IMR-90 (cell line): ENCODE measurements around the gene APCDD1L. TPM values are rescaled to one million over a fixed set of nuclear protein-coding genes. Genes with fewer than 3 reads are reported as not detected.

Experiments
- ATAC-seq: fragments of 200-7000 bp; cut with Tn5 transposase; 2 replicates; pipeline ENCODE4 v1.9.1; 2020; ENCODE audit warnings: low read depth, mild to moderate bottlenecking, moderate library complexity
- BruUV-seq: library from RNA; stranded (reverse); fragments of 400-500 nt; replicated peaks from 2 replicates; lab custom pipeline; 2021; lab: Mats Ljungman, UMichigan
- CTCF ChIA-PET: fragments of 300-600 bp; formaldehyde crosslinking; extraction: SDS; loops from one replicate; lab custom pipeline; 2021; ENCODE audit warnings: antibody characterized with exemption; lab: Yijun Ruan, JAX
- POLR2A ChIA-PET: fragments of 300-600 bp; sonication (Branson Sonifier 250); formaldehyde crosslinking; loops from one replicate; lab custom pipeline; 2022; ENCODE audit warnings: antibody characterized with exemption; ENCODE audit not compliant: unreplicated experiment; lab: Charles Lee
- DNase-seq: peaks from one replicate; pipeline ENCODE4 v3.0.0; 2013
- H2AFZ ChIP-seq: replicated peaks from 2 replicates; pipeline ENCODE3; 2013; ENCODE audit warnings: low read length, mild to moderate bottlenecking; ENCODE audit not compliant: poor library complexity
- H2AK5ac ChIP-seq: 2 replicates; pipeline ENCODE4 v1.6.1; 2013; ENCODE audit warnings: low read depth, low read length, inconsistent platforms
- H2AK9ac ChIP-seq: replicated peaks from 2 replicates; pipeline ENCODE3; 2013; ENCODE audit warnings: mild to moderate bottlenecking, low read depth, low read length, moderate library complexity; ENCODE audit not compliant: poor library complexity
- H2BK120ac ChIP-seq: 2 replicates; pipeline ENCODE4 v1.6.1; 2013; ENCODE audit warnings: low read depth, low read length, inconsistent platforms
- H2BK15ac ChIP-seq: 3 replicates; pipeline ENCODE4 v1.6.1; 2013; ENCODE audit warnings: low read depth, low read length, inconsistent platforms
- H2BK20ac ChIP-seq: 2 replicates; pipeline ENCODE4 v1.6.1; 2013; ENCODE audit warnings: low read depth, mild to moderate bottlenecking, inconsistent platforms, low read length, moderate library complexity
- H2BK5ac ChIP-seq: 2 replicates; pipeline ENCODE4 v1.6.1; 2013; ENCODE audit warnings: mild to moderate bottlenecking, low read depth, low read length, inconsistent platforms; ENCODE audit not compliant: poor library complexity, severe bottlenecking
- H3K14ac ChIP-seq: replicated peaks from 2 replicates; pipeline ENCODE4 v1.6.1; 2013; ENCODE audit warnings: low read depth, low read length, inconsistent platforms
- H3K18ac ChIP-seq: 2 replicates; pipeline ENCODE4 v1.6.1; 2013; ENCODE audit warnings: low read depth, low read length, control low read depth
- H3K23ac ChIP-seq: 2 replicates; pipeline ENCODE4 v1.6.1; 2013; ENCODE audit warnings: low read depth, low read length, inconsistent platforms
- H3K27ac ChIP-seq: 2 replicates; pipeline ENCODE4 v1.5.1; 2013; ENCODE audit warnings: mild to moderate bottlenecking, control low read depth, low read length; ENCODE audit not compliant: insufficient read depth
- H3K27me3 ChIP-seq: 2 replicates; pipeline ENCODE4 v1.6.1; 2013; ENCODE audit warnings: low read length; ENCODE audit not compliant: control insufficient read depth, insufficient read depth
- H3K36me3 ChIP-seq: 2 replicates; pipeline ENCODE4 v1.6.1; 2013; ENCODE audit warnings: low read length, mixed read lengths; ENCODE audit not compliant: control insufficient read depth, insufficient read depth
- H3K4ac ChIP-seq: 2 replicates; pipeline ENCODE4 v1.6.1; 2013; ENCODE audit warnings: low read depth, low read length, inconsistent platforms
- H3K4me1 ChIP-seq: 2 replicates; pipeline ENCODE4 v1.6.1; 2013; ENCODE audit warnings: low read length, mixed read lengths; ENCODE audit not compliant: control insufficient read depth, insufficient read depth
- H3K4me2 ChIP-seq: 2 replicates; pipeline ENCODE4 v1.6.1; 2013; ENCODE audit warnings: low read depth, mild to moderate bottlenecking, control low read depth, low read length, moderate library complexity
- H3K4me3 ChIP-seq: 2 replicates; pipeline ENCODE4 v1.5.1; 2013; ENCODE audit warnings: low read depth, mild to moderate bottlenecking, control low read depth, low read length, moderate library complexity; ENCODE audit not compliant: insufficient read depth
- H3K56ac ChIP-seq: 2 replicates; pipeline ENCODE4 v1.6.1; 2013; ENCODE audit warnings: low read length, inconsistent platforms; ENCODE audit not compliant: insufficient read depth; ENCODE audit errors: extremely low read depth
- H3K79me1 ChIP-seq, 2 experiments: 2 replicates each; pipeline ENCODE4 v1.6.1; 2013; ENCODE audit warnings: low read length in 2 of 2, inconsistent platforms in 1 of 2, low read depth in 1 of 2
- H3K9ac ChIP-seq: 2 replicates; pipeline ENCODE4 v1.6.1; 2013; ENCODE audit warnings: low read depth, low read length, control low read depth
- H3K9me1 ChIP-seq: 2 replicates; pipeline ENCODE4 v1.6.1; 2013; ENCODE audit warnings: low read length, inconsistent platforms; ENCODE audit not compliant: insufficient read depth
- H3K9me3 ChIP-seq: 2 replicates; pipeline ENCODE4 v1.6.1; 2013; ENCODE audit warnings: low read length; ENCODE audit not compliant: control insufficient read depth, insufficient read depth
- H4K20me1 ChIP-seq: 2 replicates; pipeline ENCODE4 v1.6.1; 2013; ENCODE audit warnings: low read length, inconsistent platforms; ENCODE audit not compliant: insufficient read depth
- H4K5ac ChIP-seq: 2 replicates; pipeline ENCODE4 v1.6.1; 2013; ENCODE audit warnings: mild to moderate bottlenecking, low read depth, low read length, control low read depth
- H4K8ac ChIP-seq, 2 experiments: 2 replicates each; pipeline ENCODE4 v1.6.1; 2013; ENCODE audit warnings: low read depth in 2 of 2, low read length in 2 of 2, control low read depth in 1 of 2, inconsistent platforms in 1 of 2
- H4K91ac ChIP-seq: 2 replicates; pipeline ENCODE4 v1.6.1; 2013; ENCODE audit warnings: low read depth, low read length, inconsistent platforms; ENCODE audit not compliant: insufficient read depth
- BHLHE40 ChIP-seq: fragments of 150-350 bp; IDR thresholded peaks from 2 replicates; pipeline ENCODE4 v1.6.1; 2016; ENCODE audit warnings: mild to moderate bottlenecking, low read depth, low read length
- CEBPB ChIP-seq: IDR thresholded peaks from 2 replicates; pipeline ENCODE4 v1.6.1; 2012; ENCODE audit warnings: low read depth, low read length, improper control_type of control experiment
- CHD1 ChIP-seq: IDR thresholded peaks from 2 replicates; pipeline ENCODE4 v1.6.1; 2012; ENCODE audit warnings: low read depth, low read length, improper control_type of control experiment
- CTCF ChIP-seq: conservative IDR thresholded peaks from 2 replicates; pipeline ENCODE4 v1.5.1; 2012; ENCODE audit warnings: mild to moderate bottlenecking, low read depth, low read length, improper control_type of control experiment
- ELK1 ChIP-seq: fragments of 150-350 bp; IDR thresholded peaks from 2 replicates; pipeline ENCODE4 v1.6.1; 2016; ENCODE audit warnings: low read depth, mild to moderate bottlenecking, low read length, moderate library complexity, borderline replicate concordance
- FOS ChIP-seq: fragments of 150-350 bp; IDR thresholded peaks from 2 replicates; pipeline ENCODE4 v1.6.1; 2016; ENCODE audit warnings: low read depth, low read length
- MAFK ChIP-seq: IDR thresholded peaks from 2 replicates; pipeline ENCODE4 v1.6.1; 2012; ENCODE audit warnings: low read depth, low read length, improper control_type of control experiment
- MAZ ChIP-seq: IDR thresholded peaks from 2 replicates; pipeline ENCODE4 v1.6.1; 2012; ENCODE audit warnings: low read depth, mild to moderate bottlenecking, low read length, improper control_type of control experiment, moderate library complexity, borderline replicate concordance
- MXI1 ChIP-seq: IDR thresholded peaks from 2 replicates; pipeline ENCODE4 v1.6.1; 2012; ENCODE audit warnings: low read depth, mild to moderate bottlenecking, low read length, moderate library complexity, borderline replicate concordance
- NFE2L2 ChIP-seq: fragments of 150-350 bp; IDR thresholded peaks from 2 replicates; pipeline ENCODE4 v1.6.1; 2016; ENCODE audit warnings: low read depth, mild to moderate bottlenecking, low read length
- POLR2A ChIP-seq: IDR thresholded peaks from 2 replicates; pipeline ENCODE4 v1.6.1; 2012; ENCODE audit warnings: mild to moderate bottlenecking, low read depth, low read length
- RAD21 ChIP-seq: IDR thresholded peaks from 2 replicates; pipeline ENCODE4 v1.6.1; 2012; ENCODE audit warnings: low read length, improper control_type of control experiment
- RCOR1 ChIP-seq: IDR thresholded peaks from 2 replicates; pipeline ENCODE4 v1.6.1; 2012; ENCODE audit warnings: mild to moderate bottlenecking, low read length, improper control_type of control experiment; ENCODE audit not compliant: insufficient replicate concordance
- RFX5 ChIP-seq: IDR thresholded peaks from 2 replicates; pipeline ENCODE4 v1.8.0; 2012; ENCODE audit warnings: low read depth, mild to moderate bottlenecking, low read length, moderate library complexity
- SMC3 ChIP-seq: fragments of 150-350 bp; IDR thresholded peaks from 2 replicates; pipeline ENCODE4 v1.6.1; 2016; ENCODE audit warnings: low read depth, mild to moderate bottlenecking, antibody characterized with exemption, low read length, moderate library complexity
- USF2 ChIP-seq: fragments of 150-350 bp; IDR thresholded peaks from 2 replicates; pipeline ENCODE4 v1.6.1; 2017; ENCODE audit warnings: mild to moderate bottlenecking, antibody characterized with exemption, low read length, low read depth
- WGBS, 2 experiments: methylation state at CpG; one replicate each; pipeline versions ENCODE4 v1.1.5 to v1.1.7; 2013; ENCODE audit warnings: missing lambda C conversion rate in 2 of 2; ENCODE audit not compliant: insufficient read length in 1 of 2; ENCODE audit errors: extremely low coverage in 2 of 2; 5-methylcytosine and 5-hydroxymethylcytosine counted together
- dilution Hi-C: fragments of 300-500 bp; cut with HindIII; formaldehyde crosslinking; loops from one replicate; pipeline ENCODE4 v1.14.3; 2018; ENCODE audit warnings: low sequenced_read_pairs; ENCODE audit not compliant: unreplicated experiment
- in situ Hi-C: fragments of 300-500 bp; cut with MboI; formaldehyde crosslinking; loops from 3 replicates; pipeline ENCODE4 v1.14.3; 2019; ENCODE audit warnings: low sequenced_read_pairs, inconsistent platforms, mixed read lengths
- intact Hi-C: fragments of 100-400 bp; cut with micrococcal nuclease; formaldehyde crosslinking; loops from 2 replicates; pipeline ENCODE4 v1.10.0; 2022
- polyA plus RNA-seq, 3 experiments: library from polyadenylated mRNA; depleted of rRNA; stranded (reverse); fragments of >200 nt; gene quantifications; 2 replicates each; pipeline ENCODE4 v1.2.3, GENCODE V29; 2012; ENCODE audit warnings: low replicate concordance in 1 of 3
- total RNA-seq: library from RNA; depleted of rRNA; stranded (reverse); fragments of >200 nt; gene quantifications from 2 replicates; pipeline ENCODE4 v1.2.3, GENCODE V29; 2012

APCDD1L gene
- total and polyA plus RNA-seq, 2 of the 4 experiments (the other 2 are of a cell fraction): 2.5 to 18.3 TPM

GRCh38 chr20:58461104-58461503, 54.1 kb downstream of the APCDD1L start:
- no peaks in the 10 kb centered on the region for H3K27me3 ChIP-seq
- H2BK15ac ChIP-seq: no peak overlapping the region
- H3K4me3 ChIP-seq: no peak overlapping the region
- H2BK5ac ChIP-seq: no peak overlapping the region
- ChIA-PET CTCF (no interaction called here), POLR2A (no interaction called here)
- no peak overlapping the region for H3K27ac ChIP-seq
- in situ Hi-C loops (no loop called here), dilution Hi-C loops (no loop called here), intact Hi-C loops (no loop called here)
- no peak for ATAC-seq
- H3K23ac ChIP-seq: no peak overlapping the region
- H3K36me3 ChIP-seq: no peaks in the 10 kb centered on the region; the same call in 1 of the 2 replicates
- no peak for DNase-seq
- H3K9me3 ChIP-seq: no peaks in the 10 kb centered on the region
- H2BK120ac ChIP-seq: no peak overlapping the region
- H4K20me1 ChIP-seq: no peaks in the 10 kb centered on the region
- H3K79me1 ChIP-seq: peaks cover 0 to 14% of the 10 kb centered on the region in 2 experiments; a peak in 1 of 4 replicates
- no peak overlapping the region for H2AK9ac ChIP-seq
- no peak overlapping the region for H3K4ac ChIP-seq
- no peak overlapping the region for H2AFZ ChIP-seq
- 97% methylated on average over 15 of the region's 25 CpGs; no CpG with 5 or more reads in 1 of the 2 experiments for WGBS, 2 experiments
- H4K91ac ChIP-seq: no peak overlapping the region
- H3K14ac ChIP-seq: no peak overlapping the region
- H3K4me1 ChIP-seq: 0 out of 2 replicates have a peak, but pooled peaks cover 1% of the 10 kb centered on the region
- TF ChIP-seq RCOR1 (no peak), CTCF (no peak), BHLHE40 (no peak), POLR2A (no peak), RAD21 (no peak), NFE2L2 (no peak), SMC3 (no peak), CHD1 (no peak), MAFK (no peak), RFX5 (no peak), FOS (no peak), ELK1 (no peak), USF2 (no peak), CEBPB (no peak), MXI1 (no peak), MAZ (no peak)
- H3K4me2 ChIP-seq: no peak overlapping the region
- no peak overlapping the region for H3K56ac ChIP-seq
- H4K8ac ChIP-seq: no peak overlapping the region
- no TSS peak for BruUV-seq
- no peak overlapping the region for H2AK5ac ChIP-seq
- H3K18ac ChIP-seq: no peak overlapping the region
- no peak overlapping the region for H2BK20ac ChIP-seq
- H3K9ac ChIP-seq: no peak overlapping the region
- H4K5ac ChIP-seq: no peak overlapping the region
- 0 out of 2 replicates have a peak, but pooled peaks cover 5% of the 10 kb centered on the region for H3K9me1 ChIP-seq
